NCI-H774 (cell line): ENCODE measurements around the gene APMAP.

Experiments
- DNase-seq: peaks from one replicate; lab custom pipeline; 2025; lab: John Stamatoyannopoulos, UW

The APMAP gene

DNA sequence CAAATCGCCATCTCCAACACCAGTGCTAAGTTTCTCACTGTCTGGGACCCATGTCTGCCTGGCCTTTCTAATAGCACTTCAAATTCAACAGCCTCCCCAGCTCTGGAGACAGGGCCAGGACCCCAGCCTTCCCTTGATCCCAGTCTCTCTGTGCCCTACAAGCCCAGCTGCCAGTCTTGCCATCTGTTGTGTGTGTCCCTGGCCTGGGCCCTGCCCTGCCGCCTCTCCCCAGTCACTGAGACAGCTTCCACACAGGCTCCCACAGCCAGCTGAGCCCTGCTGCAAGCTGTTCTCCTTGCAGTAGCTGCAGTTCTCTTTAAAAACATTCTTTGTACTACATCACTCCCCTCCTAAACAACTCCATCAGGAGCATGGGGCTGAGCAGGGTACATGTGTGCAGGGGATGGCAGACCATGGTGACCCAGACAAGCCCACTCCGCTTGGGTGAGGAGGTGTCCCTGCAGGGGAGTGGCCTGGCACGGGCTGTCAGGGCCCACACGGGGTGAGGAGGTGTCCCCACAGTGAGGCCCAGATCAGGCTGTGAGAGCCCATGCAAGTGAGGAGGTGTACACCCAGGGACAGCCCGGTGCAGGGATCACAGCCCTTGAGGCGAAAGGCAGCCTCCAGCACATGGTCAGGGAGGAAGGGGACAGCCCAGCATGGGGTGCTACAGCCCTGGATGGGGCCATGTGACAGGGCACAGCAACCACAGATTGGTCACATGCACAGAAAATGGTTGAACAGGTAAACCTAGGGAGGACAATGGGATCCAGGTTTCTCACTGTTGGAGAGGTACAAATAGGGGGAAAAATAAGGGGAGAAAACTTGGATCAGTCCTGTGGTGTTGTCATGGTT lies 27.3 kb downstream of the APMAP start:
- DNase-seq, result no peak

DNA sequence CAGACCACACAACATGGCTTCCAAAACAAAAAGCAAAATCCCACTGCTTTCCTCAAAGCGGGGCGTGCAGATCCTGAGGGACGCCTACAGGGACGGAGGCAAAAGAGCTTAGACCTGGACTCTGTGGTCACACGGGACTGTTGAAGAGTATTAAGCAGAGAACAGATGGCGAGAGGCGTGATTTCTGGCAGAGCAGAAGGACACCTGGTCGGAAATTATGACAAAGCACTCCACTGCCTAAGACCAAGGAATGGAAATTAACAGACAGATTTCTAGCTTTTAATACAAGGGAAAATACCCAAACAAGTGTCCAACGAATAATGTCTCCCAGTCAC lies 28.1 kb downstream of the APMAP start:
- DNase-seq, result no peak

DNA sequence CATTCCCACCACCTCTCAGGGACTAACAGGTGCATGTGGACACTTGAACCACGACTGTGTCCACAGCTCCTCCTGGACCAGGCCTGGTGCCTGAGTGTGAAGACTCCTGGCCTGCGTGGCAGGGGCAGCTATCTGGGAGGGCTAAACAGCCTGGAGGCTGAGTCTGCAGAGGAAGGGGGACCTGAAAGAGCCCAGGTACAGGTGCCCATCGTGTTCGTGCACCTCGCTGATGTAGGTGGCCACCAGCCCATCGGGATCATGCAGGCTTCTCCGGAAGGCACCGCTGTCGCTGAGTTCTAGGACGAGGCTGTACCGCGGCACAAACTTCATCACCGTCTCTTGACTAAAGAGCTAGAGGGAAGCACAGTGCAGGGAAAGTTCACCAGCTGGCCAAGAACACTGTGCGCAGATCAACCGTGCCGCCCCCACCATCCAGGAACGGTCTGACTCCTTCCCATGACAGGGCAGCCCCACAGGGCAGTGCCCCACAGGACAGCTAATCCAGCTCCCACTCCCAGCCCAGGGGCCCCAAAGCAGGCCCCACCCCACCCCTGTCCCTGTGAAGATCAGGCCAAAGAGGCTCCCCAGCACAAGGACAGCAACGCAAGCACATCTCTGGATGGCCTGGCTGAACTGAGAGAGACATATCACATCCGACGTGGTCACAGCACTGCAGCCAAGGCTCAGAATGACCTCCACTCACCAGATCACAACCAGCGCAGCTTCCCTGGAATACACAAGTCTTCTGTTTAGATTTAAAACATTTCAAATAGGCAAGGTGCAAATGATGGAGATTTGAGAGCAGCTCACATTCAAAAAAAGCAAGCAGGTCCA lies 28.7 kb downstream of the APMAP start:
- no peak for DNase-seq

DNA sequence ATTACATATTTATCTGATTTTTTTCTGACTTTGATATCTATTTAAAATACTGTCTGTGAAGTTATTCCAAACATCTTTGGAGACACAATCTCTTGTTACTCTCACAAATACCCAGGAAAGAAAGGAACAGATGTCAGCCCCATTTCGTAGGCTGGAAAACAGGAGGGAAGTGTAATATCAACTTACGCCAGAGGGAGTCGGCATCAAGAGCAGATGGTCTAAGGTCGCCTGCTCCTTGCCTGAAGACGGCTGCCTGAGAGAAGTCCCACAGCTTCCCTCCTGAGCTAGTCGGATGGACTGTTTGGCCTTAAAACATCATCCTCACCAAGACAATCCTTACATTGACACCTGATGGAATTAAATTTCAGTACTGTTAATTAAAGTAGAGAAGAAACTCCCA lies 30.0 kb downstream of the APMAP start:
- DNase-seq, result no peak

DNA sequence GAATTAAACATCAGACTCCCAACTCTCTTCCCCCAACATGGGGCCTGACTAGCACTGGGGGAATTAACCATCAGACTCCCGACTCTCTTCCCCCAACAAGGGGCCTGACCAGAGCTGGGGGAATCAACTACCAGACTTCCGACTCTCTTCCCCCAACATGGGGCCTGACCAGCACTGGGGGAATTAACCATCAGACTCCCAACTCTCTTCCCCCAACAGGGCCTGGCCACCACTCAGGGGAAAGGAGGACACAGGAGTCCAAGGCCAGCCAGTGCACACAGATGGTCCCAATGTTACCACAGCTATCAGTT lies 30.4 kb downstream of the APMAP start:
- no peak for DNase-seq

DNA sequence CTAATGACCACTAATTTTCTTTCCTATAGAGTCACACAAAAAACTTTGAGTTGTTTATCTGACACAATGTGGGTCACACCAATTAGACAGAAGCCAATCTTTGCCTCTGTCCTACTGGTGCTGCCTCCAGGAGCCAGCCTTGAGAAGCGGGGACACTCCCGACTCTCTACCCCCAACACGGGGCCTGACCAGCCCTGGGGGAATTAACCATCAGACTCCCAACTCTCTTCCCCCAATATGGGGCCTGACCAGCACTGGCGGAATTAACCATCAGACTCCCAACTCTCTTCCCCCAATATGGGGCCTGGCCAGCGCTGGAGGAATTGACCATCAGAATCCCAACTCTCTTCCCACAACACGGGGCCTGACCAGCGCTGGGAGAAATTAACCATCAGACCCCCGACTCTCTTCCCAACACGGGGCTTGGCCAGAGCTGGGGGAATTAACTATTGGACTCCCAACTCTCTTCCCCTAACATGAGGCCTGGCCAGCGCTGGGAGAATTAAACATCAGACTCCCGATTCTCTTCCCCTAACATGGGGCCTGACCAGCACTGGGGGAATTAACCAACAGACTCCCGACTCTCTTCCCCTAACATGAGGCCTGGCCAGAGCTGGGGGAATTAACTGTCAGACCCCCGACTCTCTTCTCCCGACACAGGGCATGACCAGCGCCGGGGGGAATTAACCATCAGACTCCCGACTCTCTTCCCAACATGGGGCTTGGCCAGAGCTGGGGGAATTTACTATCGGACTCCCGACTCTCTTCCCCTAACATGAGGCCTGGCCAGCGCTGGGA lies 31.0 kb downstream of the APMAP start:
- DNase-seq, result no peak

DNA sequence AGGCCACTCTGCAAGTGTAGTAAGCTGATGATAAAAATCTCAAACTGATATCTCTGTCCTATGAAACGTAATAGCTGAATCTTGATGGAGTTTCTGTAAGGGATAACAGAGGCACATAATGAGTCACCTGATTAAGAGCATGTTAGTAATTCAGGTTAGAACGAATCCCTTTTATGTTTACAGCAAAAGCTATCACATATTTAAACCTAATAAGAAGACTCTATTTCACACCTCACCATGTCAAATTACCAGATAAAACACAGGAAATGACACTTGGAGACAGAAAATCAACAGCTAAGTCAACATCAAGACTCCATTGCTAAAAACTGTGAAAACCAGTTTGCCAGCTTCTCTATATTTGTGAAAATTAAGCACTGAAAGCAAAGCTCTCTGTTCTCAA lies 31.7 kb downstream of the APMAP start:
- DNase-seq, result no peak

DNA sequence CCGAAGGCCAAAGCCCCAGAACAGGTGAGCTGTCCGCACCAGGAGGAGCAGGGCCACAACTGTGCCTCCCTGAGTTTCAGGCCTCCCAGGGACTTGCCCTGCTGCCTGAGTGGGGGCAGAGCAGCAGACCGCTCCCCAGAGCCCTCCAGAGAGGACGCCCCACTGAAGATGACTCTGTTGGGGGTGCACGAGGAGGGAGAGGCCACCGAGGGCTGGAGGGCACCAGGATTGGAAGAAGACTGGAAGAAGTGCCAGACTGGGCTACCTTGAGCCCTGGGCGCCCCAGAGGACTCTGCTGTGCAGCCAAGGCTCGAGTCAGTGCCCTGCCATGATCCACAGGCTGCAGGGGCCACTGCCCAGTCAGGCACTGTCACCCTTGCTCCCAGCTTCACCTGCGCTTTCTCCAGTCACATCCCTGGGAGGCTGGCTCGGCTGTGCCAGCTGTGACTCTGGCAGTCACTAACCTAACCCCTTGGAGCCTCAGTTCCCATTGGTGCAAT lies 32.2 kb downstream of the APMAP start:
- no peak for DNase-seq

DNA sequence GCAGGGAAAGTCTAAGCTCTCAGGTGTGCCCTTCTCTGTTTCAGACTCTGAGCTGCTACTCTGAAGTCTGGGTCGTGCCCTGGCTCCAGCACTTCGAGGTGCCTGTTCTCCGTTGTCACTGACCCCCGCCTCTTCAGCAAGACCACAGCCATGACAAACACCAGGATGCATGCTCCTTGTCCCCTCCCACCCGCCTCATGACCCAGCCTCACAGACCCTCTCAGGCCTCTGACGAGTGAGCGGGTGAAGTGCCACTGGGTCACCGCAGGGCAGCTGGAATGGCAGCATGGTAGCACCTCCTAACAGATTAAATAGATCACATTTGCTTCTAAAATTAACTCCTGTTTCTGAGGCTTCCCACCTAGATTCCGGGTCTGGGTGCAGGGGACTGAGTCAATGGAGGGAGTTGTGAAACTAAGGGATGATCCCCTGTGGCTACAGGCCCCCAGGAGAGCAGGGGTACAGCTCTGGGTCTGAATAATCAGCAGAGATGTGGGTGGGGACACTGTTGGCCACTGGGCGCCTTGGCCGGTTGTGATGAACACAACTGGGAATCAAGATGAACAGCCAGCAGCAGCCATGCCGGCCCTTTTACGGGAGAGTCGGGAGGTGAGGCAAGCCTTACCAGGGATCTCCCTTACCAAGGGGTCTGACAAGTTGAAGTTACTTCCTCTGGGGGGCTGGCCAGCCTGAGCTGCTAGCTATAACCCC lies 32.8 kb downstream of the APMAP start:
- DNase-seq, result no peak

DNA sequence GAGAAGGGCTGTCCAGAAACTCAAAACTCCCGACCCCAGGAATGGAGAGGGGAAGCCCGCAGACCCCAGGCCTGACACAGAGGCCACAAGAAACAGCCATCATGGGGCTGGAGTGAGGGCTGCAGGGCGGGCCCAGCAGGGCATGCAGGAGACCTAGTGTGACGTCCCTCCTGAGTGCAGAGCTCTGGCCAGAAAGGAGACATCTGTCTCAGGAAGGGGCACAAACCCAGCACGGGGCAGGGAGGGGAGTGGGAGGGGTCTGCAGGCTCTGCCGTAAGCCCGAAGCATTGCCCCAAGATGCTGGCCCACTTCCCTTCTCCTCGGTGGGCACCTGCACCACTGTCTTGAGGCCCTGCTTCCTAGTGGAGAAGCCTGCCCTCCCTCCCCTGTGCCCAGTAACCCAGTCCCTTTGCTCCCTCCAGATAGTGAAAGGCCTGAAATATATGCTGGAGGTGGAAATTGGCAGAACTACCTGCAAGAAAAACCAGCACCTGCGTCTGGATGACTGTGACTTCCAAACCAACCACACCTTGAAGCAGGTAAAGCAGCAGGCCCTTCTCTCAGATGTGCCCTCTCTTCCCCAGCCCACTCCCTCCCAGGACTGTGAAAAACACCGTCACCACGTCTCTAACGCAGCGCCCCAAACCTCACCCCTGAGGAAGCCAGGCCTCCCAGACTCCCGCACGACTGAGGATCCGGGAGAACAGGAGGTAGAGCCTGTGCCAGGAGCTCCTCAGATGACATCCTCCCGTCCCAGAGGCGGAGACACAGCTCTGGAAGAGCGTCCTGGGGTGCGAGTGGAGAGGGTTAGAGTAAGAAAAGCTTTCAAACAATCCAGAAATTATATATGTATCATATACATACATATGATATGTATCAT lies 33.8 kb downstream of the APMAP start:
- DNase-seq, result no peak

DNA sequence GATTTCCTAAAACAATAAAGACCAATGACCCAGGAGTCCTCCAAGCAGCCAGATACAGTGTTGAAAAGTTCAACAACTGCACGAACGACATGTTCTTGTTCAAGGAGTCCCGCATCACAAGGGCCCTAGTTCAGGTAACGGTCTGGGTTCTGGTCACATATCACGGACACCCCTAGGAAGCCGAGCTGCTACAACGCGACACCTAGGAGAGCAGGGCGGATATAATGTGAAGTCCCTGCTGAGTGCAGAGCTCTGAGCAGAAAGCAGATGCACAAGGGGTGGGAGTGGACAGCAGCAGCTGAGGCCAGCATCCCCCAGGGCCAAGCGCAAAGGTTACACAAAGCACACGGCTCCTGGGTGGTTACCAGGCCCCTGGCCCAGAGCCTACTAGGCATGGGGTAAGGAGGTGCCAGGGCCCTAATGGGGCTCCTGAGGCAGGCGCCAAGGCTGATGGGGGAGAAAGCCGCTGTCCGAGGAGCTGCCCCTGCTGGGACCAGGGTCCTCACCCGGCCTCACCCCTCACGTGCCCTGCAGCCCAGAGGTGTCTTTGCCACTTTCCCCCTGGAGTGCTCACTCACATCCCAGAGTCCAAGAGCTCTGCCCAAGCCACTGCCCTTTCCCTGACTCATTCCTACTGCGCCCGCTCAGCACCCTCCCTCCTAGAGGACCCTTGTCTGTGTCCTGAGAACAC lies 35.1 kb downstream of the APMAP start:
- no peak for DNase-seq

DNA sequence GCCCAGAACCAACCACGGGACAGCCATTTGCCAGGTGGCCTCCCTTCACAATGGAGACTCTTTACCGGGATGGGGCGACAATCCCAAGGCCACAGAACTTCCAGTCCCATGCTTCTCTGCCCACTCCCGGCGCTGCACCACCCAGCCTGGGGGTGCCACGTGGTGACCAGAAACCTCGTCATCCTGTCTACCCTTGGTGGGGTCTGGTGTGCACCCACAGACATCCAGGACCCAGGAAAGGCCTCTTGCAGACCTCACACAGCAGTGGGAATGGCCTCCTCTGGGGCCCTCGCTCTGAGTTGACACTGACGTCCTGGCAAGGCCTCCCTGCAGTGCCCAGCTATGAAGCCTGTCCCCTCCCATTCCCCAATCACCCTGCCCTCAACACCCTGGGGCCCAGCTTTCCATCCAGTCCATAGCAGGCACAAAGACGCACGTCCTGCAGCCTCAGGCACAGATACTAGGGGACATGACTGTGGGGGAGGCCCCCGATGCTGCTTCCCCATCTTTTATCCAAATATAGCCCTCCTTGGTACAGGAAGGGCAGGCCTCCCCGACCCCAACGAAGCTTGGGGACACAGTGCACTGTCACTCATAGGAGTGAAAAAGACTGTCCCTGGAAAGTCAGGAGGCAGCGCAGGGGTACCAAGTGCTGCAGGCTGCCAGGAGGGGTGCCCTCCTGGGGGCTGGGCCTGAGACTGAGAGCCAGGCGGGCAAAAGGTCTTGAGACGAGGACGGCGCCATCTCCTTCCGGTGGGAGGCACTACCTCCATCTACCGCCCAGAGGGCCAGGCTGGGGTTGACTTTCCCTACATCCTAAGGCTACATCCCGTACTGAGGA lies 36.3 kb downstream of the APMAP start:
- DNase-seq, result no peak

DNA sequence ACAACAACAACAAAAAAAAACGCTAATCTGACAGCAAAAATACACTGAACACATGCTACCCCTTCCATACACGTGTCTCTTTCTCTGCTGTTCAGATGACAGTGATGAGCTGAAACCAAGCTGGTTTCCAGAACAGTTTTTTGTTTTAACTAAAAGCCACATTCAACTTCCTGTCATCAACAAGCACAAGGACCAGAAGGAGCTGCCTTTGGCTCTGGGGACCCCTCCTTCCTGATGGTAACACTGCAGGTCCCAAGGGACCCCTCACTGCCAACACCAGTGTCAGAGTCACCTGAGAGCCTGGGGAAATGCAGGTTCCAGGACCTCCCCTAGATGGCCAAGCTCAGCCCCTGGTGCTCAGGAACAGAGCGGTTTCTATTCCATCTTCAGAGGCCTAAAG lies 37.5 kb downstream of the APMAP start:
- DNase-seq, result no peak

DNA sequence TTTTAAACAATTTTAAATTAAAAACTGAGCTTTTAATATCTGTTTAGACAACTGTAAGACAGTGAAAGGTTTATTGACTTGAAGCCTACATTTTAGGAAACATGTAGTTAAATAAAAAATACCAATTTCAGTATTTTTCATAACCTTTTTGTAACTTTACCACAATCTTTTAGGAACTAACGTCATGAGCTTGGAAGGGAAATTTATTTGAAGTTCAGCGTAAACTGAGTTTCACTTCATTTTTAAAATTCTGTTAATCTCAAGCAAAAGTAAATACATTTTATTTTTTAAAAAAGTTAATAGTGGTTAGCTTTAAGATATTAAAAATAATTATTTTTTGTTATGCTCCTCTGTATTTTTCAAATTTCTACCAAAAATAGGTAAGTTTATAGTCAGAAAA lies 38.0 kb downstream of the APMAP start:
- DNase-seq, result no peak

DNA sequence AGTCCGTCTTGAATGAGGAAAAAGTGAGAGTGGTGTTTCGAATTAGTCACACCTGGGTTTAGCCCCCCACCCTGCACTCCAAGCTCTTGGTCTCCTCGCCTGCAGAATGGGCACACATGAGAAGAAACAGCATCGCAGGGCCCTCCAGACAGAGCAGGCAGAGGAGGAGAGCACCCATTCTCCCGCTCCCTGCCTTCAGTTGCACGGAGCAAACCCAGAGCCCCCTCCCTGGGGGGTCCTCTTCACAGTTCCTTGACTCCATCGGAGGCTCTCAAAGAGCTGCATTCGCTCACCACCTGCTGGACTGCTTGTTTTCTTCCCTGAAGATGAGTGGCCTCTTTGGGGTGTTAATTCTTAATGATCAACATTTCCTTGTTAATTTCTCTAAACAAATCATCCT lies 38.4 kb downstream of the APMAP start:
- DNase-seq, result no peak

DNA sequence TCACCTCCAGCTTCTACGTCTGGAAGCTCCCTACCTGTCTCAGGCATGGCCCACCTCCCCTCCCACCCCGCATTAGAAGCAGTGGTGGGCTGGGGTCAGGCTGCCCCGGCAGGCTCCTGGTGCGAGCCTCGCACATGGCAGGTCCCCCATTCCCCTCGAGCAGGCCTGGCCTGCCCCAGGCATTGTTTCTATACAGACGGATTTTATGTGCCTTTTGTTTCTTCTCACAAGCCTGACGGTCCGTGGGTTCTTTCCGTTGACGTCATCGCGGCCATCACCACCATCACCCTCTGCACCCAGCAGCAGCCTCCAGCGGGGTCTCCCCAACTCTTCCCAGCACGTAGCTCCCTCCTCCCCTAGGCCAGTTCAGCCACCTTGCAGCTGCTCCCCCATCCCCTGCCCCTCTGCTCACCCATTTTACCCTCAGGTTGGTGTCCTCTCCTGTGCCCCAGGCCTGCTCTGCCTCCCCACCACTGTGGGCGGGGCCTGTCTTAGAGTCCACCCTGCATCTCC lies 38.9 kb downstream of the APMAP start:
- no peak for DNase-seq

DNA sequence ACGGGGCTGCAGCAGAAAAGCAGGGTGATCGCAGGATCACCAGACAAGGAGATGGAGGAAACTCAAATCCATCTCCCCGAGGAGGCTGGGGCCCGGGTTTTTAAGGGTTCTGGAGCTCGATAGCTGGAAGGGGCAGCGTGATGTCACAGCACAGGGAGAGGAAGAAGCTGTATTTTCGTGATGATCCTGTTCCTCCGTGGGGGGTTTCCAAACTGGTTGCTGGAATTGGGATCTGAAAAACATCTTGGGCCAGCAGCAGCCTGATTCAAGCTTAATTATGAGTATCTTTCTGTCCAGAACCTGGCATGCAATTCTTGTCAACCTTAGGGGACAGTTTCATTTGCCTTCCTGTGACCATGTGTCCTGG lies 39.4 kb downstream of the APMAP start:
- no peak for DNase-seq

DNA sequence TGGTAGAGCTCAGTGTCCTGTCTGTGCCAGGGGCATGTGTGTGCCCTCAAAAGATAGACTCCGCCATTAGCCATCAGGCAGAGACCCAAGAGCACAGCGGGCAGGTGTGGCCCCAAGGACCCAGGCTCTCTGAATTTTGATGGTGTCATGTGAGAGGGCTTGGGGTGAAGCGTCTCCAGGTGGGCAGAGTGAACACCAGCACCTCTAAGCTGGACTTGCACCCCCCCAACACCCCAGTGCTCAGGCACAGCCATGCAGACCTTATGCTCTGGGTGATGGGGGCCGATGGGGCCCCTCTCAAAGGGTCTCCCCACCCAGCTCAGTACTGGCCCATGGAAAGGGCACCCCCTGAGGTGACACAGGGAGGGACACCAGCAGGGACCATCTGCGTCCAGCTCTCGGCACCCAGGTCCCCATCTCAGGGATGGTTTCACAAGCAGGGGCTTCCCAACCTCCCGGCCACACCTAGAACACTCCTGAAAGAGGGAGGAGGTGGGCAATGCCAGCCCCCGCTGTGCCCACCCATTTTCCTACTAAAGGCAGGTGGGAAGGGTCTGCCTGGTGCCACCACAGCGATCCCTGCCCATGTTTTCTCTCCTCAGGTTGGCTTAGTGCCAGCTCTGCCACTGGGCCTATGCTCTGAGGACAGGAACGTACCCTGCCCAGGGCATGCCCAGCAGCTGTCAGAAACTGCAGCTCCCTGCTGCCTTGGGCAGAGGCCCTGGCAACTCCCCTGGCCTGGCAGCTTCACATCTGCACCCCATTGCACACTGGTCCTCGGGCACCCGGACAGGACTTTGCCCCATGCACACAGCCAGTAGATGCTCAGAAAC lies 40.0 kb downstream of the APMAP start:
- no peak for DNase-seq
